Fibroblast of gingiva (primary cell): Measurements from ENCODE around the gene PPFIA4.

Experiments
- DNase-seq: peaks from one replicate; pipeline ENCODE4 v3.0.0-alpha.2; 2011; ENCODE audit warnings: low read depth

Gene PPFIA4

GRCh38 chr1:203082571-203083462 is 56.5 kb downstream of the PPFIA4 start:
- no peak for DNase-seq

GRCh38 chr1:203083463-203083921 is 57.2 kb downstream of the PPFIA4 start:
- DNase-seq: no peak

GRCh38 chr1:203084588-203085527 is 58.6 kb downstream of the PPFIA4 start:
- DNase-seq: no peak

- no peak for DNase-seq
Observed at GRCh38 chr1:203085528-203086406, 59.5 kb downstream of the PPFIA4 start, which contains the start of gene MYOG. Gene MYOG (minus strand): TSS chr1:203086012. CDS start chr1:203085961, 51 bp downstream.

- no peak for DNase-seq
Observed at GRCh38 chr1:203086992-203087763, 60.9 kb downstream of the PPFIA4 start.

GRCh38 chr1:203088441-203088840 is 62.1 kb downstream of the PPFIA4 start:
- DNase-seq: no peak

GRCh38 chr1:203089001-203089650 is 62.8 kb downstream of the PPFIA4 start:
- no peak for DNase-seq

GRCh38 chr1:203089651-203090045 is 63.4 kb downstream of the PPFIA4 start:
- no peak for DNase-seq

- no peak for DNase-seq
Observed at GRCh38 chr1:203090421-203091198, 64.3 kb downstream of the PPFIA4 start.

- DNase-seq: no peak
Observed at GRCh38 chr1:203091199-203091477, 64.8 kb downstream of the PPFIA4 start.

- no peak for DNase-seq
Observed at GRCh38 chr1:203091761-203092330, 65.6 kb downstream of the PPFIA4 start.

GRCh38 chr1:203093754-203094410 is 67.6 kb downstream of the PPFIA4 start:
- no peak for DNase-seq

- no peak for DNase-seq
Observed at GRCh38 chr1:203095061-203095690, 68.9 kb downstream of the PPFIA4 start.

GRCh38 chr1:203096566-203096965 is 70.3 kb downstream of the PPFIA4 start:
- no peak for DNase-seq

GRCh38 chr1:203097001-203097400 is 70.7 kb downstream of the PPFIA4 start:
- no peak for DNase-seq

GRCh38 chr1:203098445-203098844 is 72.2 kb downstream of the PPFIA4 start:
- no peak for DNase-seq

GRCh38 chr1:203098914-203099520 is 72.7 kb downstream of the PPFIA4 start:
- DNase-seq: no peak
